GM21423 (cell line): Measurements from ENCODE around the gene GPD1L.
"Not testable (repeated sequence)": the region's sequence is repeated elsewhere in the genome, so short reads cannot be mapped to it uniquely, and the experiment has no call there.

Source experiments
- ATAC-seq: cut with Tn5 transposase; IDR thresholded peaks from one replicate; pipeline ENCODE4 v1.9.1; 2021; ENCODE audit warnings: mild to moderate bottlenecking, moderate library complexity; ENCODE audit not compliant: unreplicated experiment

GPD1L gene

DNA sequence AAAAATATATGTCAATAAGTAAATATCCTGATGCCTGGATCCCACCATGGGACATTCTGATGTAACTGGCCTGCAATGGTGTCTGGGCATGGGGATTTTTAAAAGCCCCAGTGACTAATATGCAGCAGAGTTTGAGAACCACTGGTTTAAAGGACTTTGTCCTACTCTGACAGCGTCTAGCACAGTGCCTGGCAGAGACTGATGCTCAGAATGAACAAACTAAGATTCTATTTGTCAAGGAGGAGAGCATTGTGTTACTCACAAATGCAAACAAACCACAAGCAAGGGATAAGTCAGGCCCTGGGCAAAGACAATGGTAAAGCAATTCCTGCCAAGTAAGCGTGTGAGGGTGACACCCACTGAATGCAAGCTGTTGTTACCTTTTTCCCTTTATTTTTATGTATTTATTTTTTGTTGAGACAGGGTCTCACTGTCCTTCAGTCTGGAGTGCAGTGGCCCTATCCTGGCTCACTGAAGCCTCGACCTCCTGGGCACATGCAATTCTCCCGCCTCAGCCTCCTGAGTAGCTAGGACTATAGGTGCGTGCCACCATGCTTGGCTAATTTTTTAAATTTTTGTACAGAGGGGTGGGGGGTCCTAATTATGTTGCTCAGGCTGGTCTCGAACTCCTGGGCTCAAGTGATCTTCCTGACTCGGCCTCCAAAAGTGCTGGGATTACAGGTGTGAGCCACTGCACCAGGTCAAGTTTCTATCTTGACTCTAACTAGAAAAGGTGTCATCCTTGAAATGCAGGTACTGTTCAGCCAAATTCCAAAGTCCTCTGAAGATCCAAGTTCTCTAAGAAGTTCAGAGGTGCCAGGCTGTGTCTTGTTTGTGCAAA, 909 bp upstream of the GPD1L start:
- ATAC-seq = no peak

DNA sequence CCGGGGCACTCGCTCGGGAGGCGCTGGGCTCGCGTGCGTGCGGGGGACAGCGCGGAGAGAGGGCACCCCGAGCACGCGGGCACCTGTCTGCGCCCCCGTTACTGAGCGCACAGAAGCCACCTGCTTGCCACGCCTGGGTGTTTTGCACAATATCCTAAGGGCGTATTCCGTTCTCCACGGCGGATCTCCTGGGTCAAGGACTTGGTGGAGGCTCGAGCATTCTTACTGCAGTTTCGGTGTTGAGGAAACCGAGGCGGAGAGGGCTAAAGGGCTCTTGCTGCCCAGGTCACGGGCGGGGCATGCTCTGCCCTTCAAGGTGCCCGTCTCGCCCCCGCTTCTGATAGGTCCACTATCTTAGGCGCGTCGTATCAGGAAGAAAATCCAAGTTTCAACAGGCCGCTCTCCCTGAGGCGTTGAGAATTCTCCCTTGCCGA, 526 bp downstream of the GPD1L start:
- no peak for ATAC-seq

DNA sequence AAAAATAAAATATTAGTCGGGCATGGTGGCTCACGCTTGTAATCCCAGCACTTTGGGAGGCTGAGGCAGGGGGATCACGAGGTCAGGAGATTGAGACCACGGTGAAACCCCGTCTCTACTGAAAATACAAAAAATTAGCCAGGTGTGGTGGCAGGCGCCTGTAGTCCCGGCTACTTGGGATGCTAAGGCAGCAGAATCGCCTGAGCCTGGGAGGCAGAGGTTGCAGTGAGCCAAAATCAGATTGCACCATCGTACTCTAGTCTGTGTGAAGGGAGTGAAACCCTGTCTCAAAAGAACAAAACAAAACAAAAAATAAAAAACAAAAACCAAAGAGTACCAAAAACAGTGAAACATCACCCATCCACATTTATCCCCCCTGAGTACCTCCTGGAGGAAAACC, 1.8 kb downstream of the GPD1L start:
- ATAC-seq = not testable (repeated sequence)

DNA sequence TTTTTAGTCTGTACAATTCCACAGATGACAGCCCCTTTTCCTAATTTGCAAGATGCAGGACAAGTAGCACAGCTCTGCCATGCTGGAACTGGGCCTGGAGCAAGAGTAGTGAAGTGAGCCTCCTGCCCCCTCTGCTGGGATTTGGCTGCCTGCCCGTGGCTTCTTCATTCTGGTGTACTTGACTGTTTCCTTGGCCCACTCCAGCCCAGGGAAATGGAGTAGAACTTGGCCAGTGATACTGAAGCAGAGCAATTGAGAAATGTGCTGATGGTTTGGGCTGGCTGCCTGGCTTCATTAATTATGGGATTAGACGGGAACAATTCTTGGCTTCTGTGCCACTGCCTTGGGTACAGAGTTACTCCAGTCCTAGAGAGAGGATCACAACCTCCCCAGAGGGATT, 2.8 kb downstream of the GPD1L start:
- no peak for ATAC-seq

DNA sequence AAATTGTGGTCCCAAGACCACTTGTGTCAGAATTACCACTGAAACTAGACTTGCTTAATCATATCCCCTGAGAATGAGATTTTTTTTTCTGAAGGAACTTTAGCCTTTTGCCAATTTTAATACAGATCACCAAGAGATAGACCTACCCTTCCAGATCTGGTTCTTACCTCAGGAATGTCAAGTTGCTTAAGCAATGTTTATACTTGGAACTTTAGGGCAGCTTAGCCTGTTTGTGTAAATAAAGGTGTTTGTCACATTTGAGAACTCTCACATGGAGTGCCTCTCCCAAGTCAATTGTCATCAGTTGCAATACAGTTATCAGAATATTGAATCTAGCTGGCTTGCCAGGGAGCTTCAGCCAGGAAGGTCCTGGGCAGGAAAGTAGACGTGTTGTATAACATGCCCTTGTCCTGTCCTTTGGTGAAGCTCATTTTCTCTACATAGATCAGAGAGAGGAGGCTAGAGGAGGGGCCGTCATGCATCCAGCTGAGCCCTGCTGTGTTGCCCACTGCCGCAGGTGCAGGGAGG, 3.9 kb downstream of the GPD1L start:
- ATAC-seq = no peak

DNA sequence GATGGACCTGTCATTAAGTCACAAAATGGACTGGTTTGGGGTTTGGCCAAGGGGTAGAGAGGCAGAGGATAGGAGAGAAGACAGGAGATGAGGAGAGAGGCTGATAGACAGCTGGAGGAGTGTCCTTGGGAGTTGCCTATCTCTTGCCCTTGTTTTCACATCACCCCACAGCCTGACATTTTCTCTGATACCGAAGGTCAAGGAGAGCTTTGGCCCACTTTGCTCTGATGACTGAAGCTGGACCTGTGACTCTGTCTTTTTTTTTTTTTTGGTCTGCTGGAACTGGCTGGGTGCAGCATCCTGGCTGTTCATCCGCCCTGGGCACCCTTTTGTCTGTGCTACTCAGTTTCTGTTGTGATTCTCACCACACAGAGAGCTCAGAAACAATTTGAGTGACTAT, 5.1 kb downstream of the GPD1L start:
- ATAC-seq = no peak

DNA sequence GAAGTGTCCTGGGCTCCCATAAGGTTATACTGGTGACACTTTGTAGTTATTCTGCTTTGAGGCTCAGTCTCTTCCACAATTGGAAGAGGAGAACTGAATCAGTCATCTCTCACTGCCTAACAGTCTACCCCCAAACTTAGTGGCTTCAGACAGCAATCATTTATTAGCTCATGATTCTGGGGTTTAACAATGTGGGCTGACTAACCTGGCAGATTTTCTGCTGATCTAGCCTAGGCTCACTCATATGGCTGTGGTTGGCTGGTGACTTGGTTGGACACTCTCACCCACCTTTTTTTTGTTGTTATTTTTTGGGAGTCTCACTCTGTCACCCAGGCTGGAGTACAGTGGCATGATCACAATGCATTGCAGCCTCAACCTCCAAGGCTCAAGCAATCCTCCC, 7.1 kb downstream of the GPD1L start:
- no peak for ATAC-seq

DNA sequence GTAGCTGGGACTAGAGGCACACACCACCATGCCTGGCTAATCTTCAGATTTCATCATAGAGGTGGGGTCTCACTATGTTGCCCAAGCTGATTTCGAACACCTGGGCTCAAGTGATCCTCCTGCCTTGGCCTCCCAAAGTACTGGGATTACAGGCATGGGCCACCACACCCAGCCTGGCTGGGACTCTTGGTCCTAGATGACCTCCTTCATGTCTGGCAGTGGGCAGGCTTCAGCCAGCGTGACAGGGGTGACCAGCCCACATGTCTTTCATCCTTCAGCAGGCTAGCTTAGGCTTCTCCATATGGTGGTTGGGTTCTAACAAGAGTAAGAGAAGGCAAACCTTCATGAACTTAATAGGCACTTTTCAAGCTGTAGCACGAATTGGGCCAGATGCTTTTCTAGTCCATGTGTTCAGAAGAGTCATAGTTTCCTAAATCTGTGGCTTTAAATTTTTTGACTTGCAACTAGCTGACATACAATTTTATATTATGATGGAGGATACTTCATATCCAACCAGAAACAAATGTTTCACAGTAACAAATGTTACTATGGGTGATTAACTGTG, 7.6 kb downstream of the GPD1L start:
- no peak for ATAC-seq

DNA sequence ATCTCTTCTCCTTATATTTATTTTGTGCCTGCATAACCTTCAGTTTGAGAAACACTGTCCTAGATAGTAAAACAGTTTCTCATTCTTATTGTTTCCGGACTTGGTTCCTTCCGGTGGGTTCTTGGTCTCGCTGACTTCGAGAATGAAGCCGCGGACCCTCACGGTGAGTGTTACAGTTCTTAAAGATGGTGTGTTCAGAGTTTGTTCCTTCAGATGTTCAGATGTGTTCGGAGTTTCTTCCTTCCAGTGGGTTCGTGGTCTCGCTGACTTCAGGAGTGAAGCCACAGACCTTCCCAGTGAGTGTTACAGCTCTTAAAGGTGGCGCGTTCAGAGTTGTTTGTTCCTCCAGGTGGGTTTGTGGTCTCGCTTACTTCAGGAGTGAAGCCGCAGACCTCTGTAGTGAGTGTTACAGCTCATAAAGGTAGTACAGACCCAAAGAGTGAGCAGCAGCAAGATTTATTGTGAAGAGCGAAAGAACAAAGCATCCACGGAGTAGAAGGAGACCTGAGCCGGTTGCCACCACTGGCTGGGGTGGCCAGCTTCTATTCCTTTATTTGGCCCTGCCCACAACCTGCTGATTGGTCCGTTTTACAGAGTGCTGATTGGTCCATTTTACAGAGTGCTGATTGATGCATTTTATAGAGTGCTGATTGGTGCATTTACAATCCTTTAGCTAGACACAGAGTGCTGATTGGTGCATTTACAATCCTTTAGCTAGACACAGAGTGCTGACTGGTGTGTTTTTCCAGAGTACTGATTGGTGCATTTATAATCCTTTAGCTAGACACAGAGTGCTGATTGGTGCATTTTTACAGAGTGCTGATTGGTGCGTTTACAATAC, 8.3 kb downstream of the GPD1L start:
- ATAC-seq = not testable (repeated sequence)

DNA sequence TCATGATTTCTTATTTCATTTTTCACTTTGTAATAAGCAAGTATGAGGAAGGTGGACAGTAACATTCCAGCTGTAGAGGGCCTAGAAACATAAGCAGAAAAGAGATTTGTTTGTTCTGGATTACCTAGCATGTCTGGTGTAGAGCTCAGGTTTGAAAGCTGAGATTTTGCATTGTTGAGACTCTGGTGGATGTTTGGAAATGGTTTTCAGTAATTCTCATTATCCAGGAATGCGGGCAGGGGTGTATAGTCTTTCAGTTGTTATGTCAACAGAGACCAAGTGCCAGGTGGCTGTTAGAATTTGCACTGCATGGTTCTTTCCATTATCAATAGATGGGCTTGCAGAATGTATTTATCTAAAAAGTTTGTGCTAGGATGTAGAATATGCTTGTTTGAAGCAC, 10.9 kb downstream of the GPD1L start:
- ATAC-seq = no peak

DNA sequence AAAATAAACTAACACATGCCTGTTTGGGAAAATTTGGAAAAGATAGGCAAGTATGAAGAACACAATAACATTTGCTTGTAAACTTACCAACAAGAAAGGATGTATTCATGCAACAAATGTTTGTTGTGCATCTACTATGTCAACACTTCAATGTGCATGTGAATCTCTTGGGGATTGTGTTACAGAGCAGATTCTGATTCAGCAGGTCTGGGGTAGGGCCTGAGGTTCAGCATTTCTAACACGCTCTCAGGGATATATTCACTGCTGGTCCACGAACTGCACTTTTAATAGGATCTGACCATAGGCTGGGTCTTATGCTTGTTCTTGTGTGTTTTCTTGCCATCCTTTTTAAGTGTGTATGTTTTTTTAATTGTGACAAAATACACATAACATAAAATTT, 11.8 kb downstream of the GPD1L start:
- no peak for ATAC-seq

DNA sequence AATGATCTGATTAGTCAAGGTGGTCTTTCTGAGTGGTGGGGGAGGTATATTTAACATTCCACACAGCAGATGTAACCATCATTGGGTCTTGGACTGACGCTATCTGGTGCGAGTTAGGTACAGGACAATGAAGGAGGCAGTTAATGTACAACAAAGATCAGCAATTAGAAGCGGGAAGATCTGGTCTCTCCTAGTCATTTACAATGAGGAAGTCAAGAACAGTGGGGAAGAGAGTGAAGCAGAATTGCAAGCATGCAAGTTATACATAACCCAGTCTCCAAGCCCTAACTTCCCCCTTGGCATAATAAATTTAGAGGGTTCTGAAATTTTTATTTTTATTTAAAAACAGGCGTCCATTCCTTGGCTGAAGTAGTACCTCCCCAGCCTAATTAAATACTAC, 14.1 kb downstream of the GPD1L start:
- no peak for ATAC-seq

DNA sequence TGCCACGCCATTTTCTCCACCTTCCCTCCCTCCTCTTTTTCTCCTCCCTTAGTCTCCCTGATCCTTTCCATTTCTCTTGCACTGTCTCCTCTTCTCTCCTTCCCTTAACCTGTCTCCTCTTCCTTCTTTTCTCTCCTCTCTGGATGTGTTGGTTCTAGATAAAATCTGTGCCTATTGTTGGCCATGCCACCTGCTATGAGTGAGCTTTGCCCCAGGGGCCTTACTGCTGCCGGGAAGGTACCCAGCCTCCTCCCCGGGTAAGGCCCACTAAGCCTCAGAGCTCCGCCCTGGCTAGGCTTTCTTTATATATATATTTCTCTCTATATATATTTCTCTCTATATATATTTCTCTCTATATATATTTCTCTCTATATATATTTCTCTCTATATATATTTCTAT, 14.7 kb downstream of the GPD1L start:
- ATAC-seq = no peak

DNA sequence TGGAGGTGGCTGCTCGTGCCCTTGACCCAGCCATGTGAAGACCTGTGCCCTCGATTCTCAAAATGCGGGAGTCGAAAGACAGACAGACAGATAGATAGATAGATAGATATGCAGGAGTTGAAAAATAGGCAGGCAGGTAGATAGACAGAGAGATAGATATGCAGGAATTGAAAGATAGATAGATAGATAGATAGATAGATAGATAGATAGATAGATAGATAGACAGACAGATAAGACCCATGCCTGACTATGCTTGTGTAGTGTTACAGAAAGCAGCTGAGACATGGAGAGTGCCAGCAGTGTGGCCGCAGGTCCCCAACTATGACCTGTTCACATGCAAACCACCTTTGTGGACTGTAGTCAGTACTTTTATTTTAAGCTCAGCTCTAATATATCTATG, 17.2 kb downstream of the GPD1L start:
- no peak for ATAC-seq

DNA sequence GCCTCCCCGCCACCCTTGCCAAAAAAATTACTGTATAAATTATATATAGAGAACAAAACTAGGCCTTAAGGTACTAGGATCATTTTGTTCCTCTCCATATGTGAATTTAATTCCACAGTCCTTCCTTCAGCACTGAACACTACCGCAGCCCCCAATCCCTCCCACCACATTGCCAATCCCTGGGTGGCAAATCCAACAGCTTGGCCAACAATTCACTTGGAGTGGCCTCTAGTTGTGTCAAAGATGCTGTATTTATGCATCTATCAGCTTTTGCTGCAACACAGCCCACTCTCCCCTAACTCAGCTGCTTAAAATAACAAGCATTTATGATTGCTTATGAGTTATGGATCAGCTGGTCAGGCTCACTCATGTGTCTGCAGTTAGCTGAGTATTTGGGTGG, 18.6 kb downstream of the GPD1L start:
- ATAC-seq = no peak

DNA sequence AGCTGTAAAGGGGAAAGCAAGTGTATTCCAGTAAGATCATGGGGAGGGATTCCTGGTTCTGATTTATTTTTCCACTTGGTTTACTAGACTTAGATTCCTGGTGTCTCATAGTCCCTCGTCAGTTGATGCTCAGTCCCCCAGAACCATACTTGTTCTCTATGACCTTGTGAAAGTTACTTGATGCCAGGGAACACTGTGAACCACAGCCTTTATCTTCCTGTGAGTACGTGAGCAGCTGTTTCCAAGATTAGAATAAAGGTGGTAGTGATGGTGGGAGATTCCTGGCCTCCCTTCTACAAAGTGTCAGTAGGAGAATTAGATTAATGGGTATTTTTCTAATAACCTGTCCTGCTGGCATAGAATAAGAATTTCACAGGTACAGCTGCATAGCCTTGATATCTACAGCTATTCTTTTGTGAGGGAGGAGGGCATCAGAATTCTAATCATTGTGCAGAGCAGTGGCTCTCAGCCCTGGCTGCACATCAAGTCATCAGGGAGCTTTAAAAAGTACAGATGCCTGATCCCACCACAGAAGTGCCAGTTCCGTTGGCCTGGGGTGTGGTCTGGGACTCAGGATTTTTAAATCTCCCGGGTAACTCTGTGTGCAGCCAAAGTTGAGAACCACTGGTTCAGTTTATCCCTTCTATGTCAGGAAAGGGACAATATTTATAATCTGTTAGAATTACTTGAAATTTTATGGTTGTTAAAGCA, 20.0 kb downstream of the GPD1L start:
- no peak for ATAC-seq

DNA sequence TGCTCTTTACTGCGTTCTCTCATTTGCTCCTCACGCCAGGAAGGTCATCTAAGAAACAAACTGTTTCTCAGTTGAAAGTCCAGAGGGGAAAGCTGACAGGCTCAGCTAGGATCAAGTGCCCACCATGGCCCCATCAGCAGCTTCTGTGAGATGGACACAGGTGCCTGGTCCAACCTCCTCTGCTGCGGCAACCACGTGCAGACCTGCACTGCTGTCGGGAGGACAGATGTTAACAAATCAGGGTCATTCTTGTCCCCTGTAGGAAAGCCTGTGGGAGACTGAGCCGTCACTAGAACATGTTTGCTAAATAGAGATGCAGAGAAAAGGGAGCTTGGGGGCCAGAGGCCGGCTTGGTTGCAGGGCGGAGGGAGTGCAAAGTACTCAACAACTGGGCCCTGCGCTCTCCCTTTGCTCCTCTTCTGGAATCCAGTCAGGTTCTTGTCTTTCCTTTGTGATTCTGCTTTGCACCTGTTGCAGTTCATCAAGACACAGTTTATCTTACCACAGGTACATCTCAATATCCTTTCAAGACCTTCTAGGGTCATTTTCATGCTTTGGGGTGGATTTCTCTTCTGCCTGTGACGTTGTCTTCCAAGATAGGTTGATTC, 20.9 kb downstream of the GPD1L start:
- ATAC-seq = no peak

DNA sequence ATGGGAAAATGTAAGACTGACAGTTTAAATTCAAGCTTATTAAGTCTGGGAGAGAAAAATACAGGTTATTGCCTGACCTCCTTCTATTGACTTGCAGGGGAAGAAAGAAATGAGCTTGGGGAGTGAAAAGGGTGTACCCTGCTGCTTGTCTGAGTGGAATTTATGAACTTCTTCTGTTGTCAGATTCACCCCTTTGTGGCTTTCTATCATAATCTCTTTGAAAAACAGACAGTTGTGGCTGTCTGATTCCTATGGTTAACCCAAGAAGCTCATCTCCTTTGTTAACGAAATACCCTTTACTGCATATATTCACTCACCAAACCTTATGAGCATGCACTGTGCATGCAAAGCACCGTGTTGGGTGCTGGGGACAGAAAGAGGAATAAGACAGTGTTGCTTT, 22.5 kb downstream of the GPD1L start:
- no peak for ATAC-seq

DNA sequence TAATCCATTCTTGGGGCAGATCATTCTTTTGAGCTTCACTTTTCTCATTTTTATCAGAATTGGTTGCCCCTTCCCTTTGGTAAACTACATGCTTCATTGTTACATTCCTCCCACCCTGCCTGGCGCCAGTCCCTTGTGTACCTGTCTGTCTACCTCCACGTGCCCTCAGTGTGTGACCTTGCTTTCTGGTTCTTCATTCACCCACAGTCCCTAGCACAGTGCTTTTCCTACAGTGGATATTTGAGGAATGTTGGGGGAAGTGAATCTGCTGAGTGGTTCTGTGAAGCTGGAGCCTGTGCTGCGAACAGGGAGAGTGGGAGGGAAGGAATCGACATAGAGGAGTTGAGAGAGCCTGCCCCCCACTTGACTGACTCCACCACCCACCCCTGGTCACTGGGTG, 23.4 kb downstream of the GPD1L start:
- ATAC-seq = no peak

DNA sequence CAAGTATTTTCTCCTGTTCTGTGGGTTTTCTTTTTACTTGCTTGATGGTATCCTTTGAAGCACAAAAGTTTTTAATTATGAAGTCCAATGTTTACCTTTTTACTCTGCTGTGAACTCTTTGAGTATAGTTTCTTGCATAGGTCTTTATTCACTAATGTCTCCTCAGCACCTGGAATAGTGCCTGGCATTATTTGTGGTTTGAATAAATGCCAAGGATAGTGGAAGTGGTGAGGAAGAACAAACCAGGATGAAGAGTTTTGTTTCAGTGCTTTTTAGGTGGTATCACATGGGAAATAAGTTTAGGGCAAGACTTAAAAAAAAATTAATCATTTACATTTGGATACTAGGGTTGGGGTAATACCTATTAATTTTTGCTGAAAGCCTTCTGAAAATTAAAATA, 25.7 kb downstream of the GPD1L start:
- ATAC-seq = no peak

DNA sequence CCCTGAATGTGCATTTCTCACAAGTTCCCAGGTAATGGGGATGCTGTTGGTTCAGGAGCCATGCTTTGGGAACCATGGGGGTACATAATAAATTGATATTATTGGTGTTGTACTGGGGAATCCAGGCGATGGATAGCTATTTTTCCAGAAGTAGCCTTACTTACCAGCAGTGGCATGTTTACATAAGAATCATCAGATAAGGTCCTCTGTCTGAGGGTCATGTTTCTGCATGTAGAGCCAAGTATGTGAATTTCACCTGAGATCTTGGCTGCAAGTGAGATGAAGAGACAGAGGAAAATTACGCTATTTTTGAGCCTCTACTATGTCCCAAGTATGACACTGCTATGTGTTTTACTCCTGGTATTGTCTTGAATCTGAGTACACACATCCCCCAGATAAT, 26.3 kb downstream of the GPD1L start:
- no peak for ATAC-seq
